PC-3 (cell line): Measurements from ENCODE around the gene TMEM127. TPM values are rescaled to one million over a fixed set of nuclear protein-coding genes. Genes with fewer than 3 reads are reported as not detected.

Experiments
- ATAC-seq: fragments of 200-7000 bp; cut with Tn5 transposase; 2 replicates; pipeline ENCODE4 v1.9.1; 2020; ENCODE audit warnings: mild to moderate bottlenecking, moderate library complexity
- BruUV-seq: library from RNA; stranded (reverse); fragments of 400-500 nt; replicated peaks from 2 replicates; lab custom pipeline; 2021; lab: Mats Ljungman, UMichigan
- CTCF ChIA-PET: fragments of 300-600 bp; sonication (Branson Sonifier 250); formaldehyde crosslinking; loops from one replicate; lab custom pipeline; 2022; ENCODE audit warnings: antibody characterized with exemption; lab: Charles Lee
- POLR2A ChIA-PET: fragments of 300-600 bp; sonication (Branson Sonifier 250); formaldehyde crosslinking; loops from one replicate; lab custom pipeline; 2022; ENCODE audit warnings: antibody characterized with exemption; ENCODE audit not compliant: unreplicated experiment; lab: Charles Lee
- DNase-seq: peaks from one replicate; pipeline ENCODE4 v3.0.0-alpha.2; 2015
- H2AFZ ChIP-seq: fragments of 300-600 bp; sonication (generic); 2 replicates; pipeline ENCODE4 v1.6.0; 2016; ENCODE audit warnings: antibody characterized with exemption, low read length
- H3F3A ChIP-seq: fragments of 300-600 bp; sonication (generic); one replicate; pipeline ENCODE4 v1.6.0; 2017; ENCODE audit warnings: antibody characterized with exemption, low read length, control low read depth, mild to moderate bottlenecking; ENCODE audit not compliant: unreplicated experiment
- H3K27ac ChIP-seq: fragments of 300-600 bp; sonication (generic); 2 replicates; pipeline ENCODE4 v1.5.1; 2016; ENCODE audit warnings: mild to moderate bottlenecking, low read length
- H3K27me3 ChIP-seq: fragments of 300-600 bp; sonication (generic); 2 replicates; pipeline ENCODE4 v1.6.1; 2016; ENCODE audit warnings: low read length, mixed read lengths
- H3K36me3 ChIP-seq: fragments of 300-600 bp; sonication (generic); 2 replicates; pipeline ENCODE4 v1.6.1; 2016; ENCODE audit warnings: low read depth, mixed run types, low read length, mixed read lengths
- H3K4me1 ChIP-seq: fragments of 300-600 bp; sonication (generic); 2 replicates; pipeline ENCODE4 v1.5.1; 2016; ENCODE audit warnings: low read length; ENCODE audit not compliant: insufficient read depth
- H3K4me2 ChIP-seq: fragments of 300-600 bp; sonication (generic); 2 replicates; pipeline ENCODE4 v1.6.0; 2016; ENCODE audit warnings: low read length
- H3K4me3 ChIP-seq: fragments of 300-600 bp; sonication (generic); 2 replicates; pipeline ENCODE4 v1.5.1; 2016; ENCODE audit warnings: mild to moderate bottlenecking, low read length, mixed read lengths
- H3K79me2 ChIP-seq: fragments of 300-600 bp; sonication (generic); 2 replicates; pipeline ENCODE4 v1.6.1; 2017; ENCODE audit warnings: low read length, mixed read lengths
- H3K9ac ChIP-seq: fragments of 300-600 bp; sonication (generic); 2 replicates; pipeline ENCODE4 v1.6.0; 2016; ENCODE audit warnings: mild to moderate bottlenecking, low read length
- H3K9me2 ChIP-seq: fragments of 300-600 bp; sonication (generic); replicated peaks from 2 replicates; pipeline ENCODE4 v1.6.1; 2016; ENCODE audit warnings: mixed run types, low read length, mixed read lengths
- H3K9me3 ChIP-seq: fragments of 300-600 bp; sonication (generic); 2 replicates; pipeline ENCODE4 v1.6.1; 2016; ENCODE audit warnings: low read length, mixed read lengths
- H4K20me1 ChIP-seq: fragments of 300-600 bp; sonication (generic); 2 replicates; pipeline ENCODE4 v1.6.1; 2016; ENCODE audit warnings: low read length, mixed read lengths
- EZH2 ChIP-seq: fragments of 300-600 bp; sonication (generic); IDR thresholded peaks from one replicate; pipeline ENCODE4 v1.6.1; 2017; ENCODE audit warnings: antibody characterized with exemption, mild to moderate bottlenecking, low read length; ENCODE audit not compliant: unreplicated experiment
- EZH2phosphoT487 ChIP-seq: fragments of 300-600 bp; sonication (generic); IDR thresholded peaks from 2 replicates; pipeline ENCODE4 v1.6.1; 2018; ENCODE audit warnings: mild to moderate bottlenecking, antibody characterized with exemption, low read length, borderline replicate concordance
- intact Hi-C: fragments of 100-400 bp; cut with micrococcal nuclease; formaldehyde crosslinking; loops from 2 replicates; pipeline ENCODE4 v1.9.0; 2023
- total RNA-seq: library from RNA; depleted of rRNA; stranded (reverse); fragments of >200 nt; gene quantifications from 2 replicates; pipeline ENCODE4 v1.2.3, GENCODE V29; 2014
- TF ChIP-seq, protein P1 (sequence below): fragments of 300-600 bp; sonication (generic); conservative IDR thresholded peaks from 2 replicates; pipeline ENCODE4 v1.5.1; 2017; ENCODE audit warnings: antibody characterized with exemption, low read depth, mild to moderate bottlenecking, low read length

Gene TMEM127
- total RNA-seq, 1 experiment from 2014 or later, result 31.9 TPM

DNA sequence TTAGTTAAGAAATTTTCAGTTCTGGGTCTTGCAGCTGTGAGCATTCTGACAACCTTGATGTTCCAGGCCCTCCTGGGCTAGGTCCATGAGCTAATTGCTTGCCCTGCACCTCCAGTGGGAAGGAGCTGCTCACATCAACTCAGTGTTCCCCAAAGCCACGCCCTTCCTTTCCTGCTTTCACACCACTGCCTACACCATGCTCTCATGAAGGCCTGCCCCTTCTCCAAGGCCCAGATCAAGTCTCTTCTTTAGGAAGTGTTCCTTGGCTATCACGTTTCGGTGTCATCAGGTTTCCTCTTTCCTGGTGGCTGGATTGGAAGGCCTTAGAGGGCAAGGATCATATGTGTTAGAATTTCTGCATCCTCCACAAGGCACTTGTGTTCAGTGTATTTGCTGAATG, 18.8 kb downstream of the TMEM127 start:
- no peak overlapping the region for H3K4me3 ChIP-seq
- no peak overlapping the region for H3K4me2 ChIP-seq
- no peaks in the 10 kb centered on the region for H3K36me3 ChIP-seq
- H2AFZ ChIP-seq, result no peak overlapping the region
- H4K20me1 ChIP-seq, result no peaks in the 10 kb centered on the region
- no peaks in the 10 kb centered on the region for H3K9me2 ChIP-seq
- H3F3A ChIP-seq, result no peaks in the 10 kb centered on the region
- no TSS peak for BruUV-seq
- no peaks in the 10 kb centered on the region for H3K27me3 ChIP-seq
- no peak overlapping the region for H3K9ac ChIP-seq
- peaks cover 8% of the 10 kb centered on the region; the same call in 1 of the 2 replicates for H3K4me1 ChIP-seq
- ChIA-PET POLR2A (no interaction called here), CTCF (no interaction called here)
- no peaks in the 10 kb centered on the region for H3K79me2 ChIP-seq
- TF ChIP-seq EZH2phosphoT487, result no peak
- TF ChIP-seq, protein P1, sequence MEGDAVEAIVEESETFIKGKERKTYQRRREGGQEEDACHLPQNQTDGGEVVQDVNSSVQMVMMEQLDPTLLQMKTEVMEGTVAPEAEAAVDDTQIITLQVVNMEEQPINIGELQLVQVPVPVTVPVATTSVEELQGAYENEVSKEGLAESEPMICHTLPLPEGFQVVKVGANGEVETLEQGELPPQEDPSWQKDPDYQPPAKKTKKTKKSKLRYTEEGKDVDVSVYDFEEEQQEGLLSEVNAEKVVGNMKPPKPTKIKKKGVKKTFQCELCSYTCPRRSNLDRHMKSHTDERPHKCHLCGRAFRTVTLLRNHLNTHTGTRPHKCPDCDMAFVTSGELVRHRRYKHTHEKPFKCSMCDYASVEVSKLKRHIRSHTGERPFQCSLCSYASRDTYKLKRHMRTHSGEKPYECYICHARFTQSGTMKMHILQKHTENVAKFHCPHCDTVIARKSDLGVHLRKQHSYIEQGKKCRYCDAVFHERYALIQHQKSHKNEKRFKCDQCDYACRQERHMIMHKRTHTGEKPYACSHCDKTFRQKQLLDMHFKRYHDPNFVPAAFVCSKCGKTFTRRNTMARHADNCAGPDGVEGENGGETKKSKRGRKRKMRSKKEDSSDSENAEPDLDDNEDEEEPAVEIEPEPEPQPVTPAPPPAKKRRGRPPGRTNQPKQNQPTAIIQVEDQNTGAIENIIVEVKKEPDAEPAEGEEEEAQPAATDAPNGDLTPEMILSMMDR, result no peak
- no peak for TF ChIP-seq EZH2
- no peak overlapping the region for H3K27ac ChIP-seq
- no peaks in the 10 kb centered on the region for H3K9me3 ChIP-seq
- intact Hi-C loops, result no loop called here
- ATAC-seq, result no peak
- no peak for DNase-seq

DNA sequence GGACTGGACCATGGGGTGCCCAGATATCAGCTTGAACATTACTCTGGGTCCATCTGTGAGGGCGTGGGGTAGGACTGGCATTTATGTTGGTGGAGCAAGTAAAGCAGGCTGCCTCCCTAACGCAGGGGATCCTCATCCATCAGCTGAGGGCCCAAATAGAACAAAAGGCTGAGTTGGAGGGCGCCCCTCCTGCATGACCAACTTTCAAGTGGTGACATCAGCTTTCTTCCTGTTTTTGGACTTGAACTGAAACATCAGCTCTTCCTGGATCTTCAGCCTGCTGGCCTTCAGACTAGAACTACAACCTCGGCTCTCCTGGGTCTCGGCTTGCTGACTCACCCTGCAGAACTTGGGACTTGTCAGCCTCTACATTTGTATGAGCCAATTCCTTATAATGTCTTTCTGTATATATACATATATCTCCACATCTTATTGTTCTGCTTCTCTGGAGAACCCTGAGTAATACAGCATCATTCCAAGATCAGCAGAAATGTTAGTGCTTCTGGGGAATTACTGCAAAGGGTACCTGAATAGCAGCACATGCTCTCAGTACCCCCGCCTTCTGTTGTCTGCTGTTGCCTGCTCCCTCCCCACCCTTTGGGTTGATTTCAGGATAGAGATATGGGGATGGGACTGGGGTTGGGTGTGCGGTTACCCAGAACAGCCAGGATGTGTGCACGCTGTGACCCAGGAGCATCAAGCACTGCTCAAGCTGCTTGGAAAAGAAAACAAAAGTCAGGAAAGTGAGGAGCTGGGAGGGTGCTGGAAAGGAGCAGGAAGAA, 20.0 kb downstream of the TMEM127 start:
- no peaks in the 10 kb centered on the region for H3K9me2 ChIP-seq
- H3K4me2 ChIP-seq, result no peak overlapping the region
- no peak for ATAC-seq
- no peaks in the 10 kb centered on the region for H3K79me2 ChIP-seq
- no peak overlapping the region for H3K9ac ChIP-seq
- H2AFZ ChIP-seq, result no peak overlapping the region
- no peaks in the 10 kb centered on the region for H3F3A ChIP-seq
- ChIA-PET POLR2A (no interaction called here), CTCF (no interaction called here)
- peaks cover 8% of the 10 kb centered on the region; the same call in 1 of the 2 replicates for H3K4me1 ChIP-seq
- no peaks in the 10 kb centered on the region for H3K27me3 ChIP-seq
- DNase-seq, result no peak
- H3K9me3 ChIP-seq, result no peaks in the 10 kb centered on the region
- no TSS peak for BruUV-seq
- no peaks in the 10 kb centered on the region for H4K20me1 ChIP-seq
- TF ChIP-seq EZH2phosphoT487, result no peak
- TF ChIP-seq EZH2, result no peak
- intact Hi-C loops, result no loop called here
- H3K4me3 ChIP-seq, result no peak overlapping the region
- H3K27ac ChIP-seq, result no peak overlapping the region
- H3K36me3 ChIP-seq, result no peaks in the 10 kb centered on the region

DNA sequence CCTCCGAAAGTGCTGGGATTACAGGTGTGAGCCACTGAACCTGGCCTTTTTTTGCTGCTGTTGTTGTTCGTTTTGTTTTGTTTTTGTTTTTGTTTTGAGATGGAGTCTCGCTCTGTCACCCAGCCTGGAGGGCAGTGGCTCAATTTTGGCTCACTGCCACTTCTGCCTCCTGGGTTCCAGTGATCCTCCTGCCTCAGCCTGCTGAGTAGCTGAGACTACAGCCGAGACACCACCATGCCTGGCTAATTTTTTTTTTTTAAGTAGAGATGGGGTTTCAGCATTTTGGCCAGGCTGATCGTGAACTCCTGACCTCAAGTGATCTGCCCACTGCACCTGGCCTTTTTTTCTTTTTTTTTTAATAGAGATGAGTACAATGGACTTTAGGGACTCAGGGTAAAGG, 22.0 kb downstream of the TMEM127 start:
- H3K9me3 ChIP-seq, result no peaks in the 10 kb centered on the region
- BruUV-seq, result no TSS peak
- no peak overlapping the region for H2AFZ ChIP-seq
- intact Hi-C loops, result no loop called here
- TF ChIP-seq EZH2phosphoT487 (no peak), EZH2 (no peak)
- TF ChIP-seq, protein P1, result no peak
- no peaks in the 10 kb centered on the region for H3K36me3 ChIP-seq
- POLR2A ChIA-PET, result no interaction called here
- ATAC-seq, result no peak
- DNase-seq, result no peak
- no peaks in the 10 kb centered on the region for H3K9me2 ChIP-seq
- H3K4me2 ChIP-seq, result no peak overlapping the region
- CTCF ChIA-PET, result no interaction called here
- H3K27me3 ChIP-seq, result no peaks in the 10 kb centered on the region
- no peaks in the 10 kb centered on the region for H3K79me2 ChIP-seq
- no peak overlapping the region for H3K9ac ChIP-seq
- no peak overlapping the region for H3K27ac ChIP-seq
- no peaks in the 10 kb centered on the region for H4K20me1 ChIP-seq
- no peak overlapping the region for H3K4me3 ChIP-seq
- peaks cover 8% of the 10 kb centered on the region; the same call in 1 of the 2 replicates for H3K4me1 ChIP-seq
- H3F3A ChIP-seq, result no peaks in the 10 kb centered on the region
